ENCODE measurements around the gene DOC2B.

The DOC2B gene

DNA sequence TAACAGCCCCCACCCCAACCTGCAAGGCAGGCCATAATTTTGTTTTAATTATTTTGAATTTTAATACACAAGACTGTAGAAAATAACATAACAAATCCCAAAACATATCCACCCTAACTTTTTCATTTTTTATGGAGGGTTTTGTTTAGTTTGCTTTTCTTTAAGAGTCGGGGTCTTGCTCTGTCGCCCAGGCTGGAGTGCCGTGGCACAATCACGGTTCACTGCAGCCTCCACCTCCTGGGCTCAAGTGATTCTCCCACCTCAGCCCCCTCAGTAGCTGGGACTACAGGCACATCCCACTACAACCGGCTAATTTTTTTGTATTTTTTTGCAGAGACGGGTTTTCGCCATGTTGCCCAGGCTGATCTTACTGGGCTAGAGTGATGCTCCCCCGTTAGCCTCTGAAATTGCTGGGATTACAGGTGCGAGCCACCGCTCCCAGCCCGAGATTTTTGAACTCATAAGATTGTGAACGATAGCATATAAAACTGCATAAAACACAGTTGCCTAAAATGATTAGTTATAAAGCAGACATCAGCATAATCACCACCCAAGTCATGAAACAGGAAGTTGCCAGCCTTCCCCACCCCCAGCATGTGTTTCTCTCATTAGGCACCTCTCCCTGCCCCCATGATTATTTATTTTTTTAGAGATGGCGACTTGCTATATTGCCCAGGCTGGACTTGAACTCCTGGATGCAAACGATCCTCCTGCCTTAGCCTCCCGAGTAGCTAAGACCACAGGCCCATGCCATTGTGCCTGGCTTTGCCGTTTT, 13.6 kb upstream of the DOC2B start:
- no peaks in the 10 kb centered on the region for H4K20me1 ChIP-seq
- 0 out of 22 replicates have a peak overlapping the region, but pooled peaks of 2 of the 11 experiments have one; percentile 4 to 18 for H3K9ac ChIP-seq
- peak overlapping the region in 2 of 11 experiments; percentile 5 to 48; a peak in 3 of 22 replicates for H3K27ac ChIP-seq
- no peaks in the 10 kb centered on the region for H3K27me3 ChIP-seq
- H3K4me3 ChIP-seq: no peak overlapping the region
- no peaks in the 10 kb centered on the region for H3K36me3 ChIP-seq
- H3K4me2 ChIP-seq: peak overlapping the region; percentile 0 to 74 (median 28); a peak in 15 of 22 replicates
- no peak for TF ChIP-seq Cebpa-rat (IDR thresholded peaks at IDR 0.05)
- peaks cover 6 to 20% (median 15%) of the 10 kb centered on the region in 10 experiments; a peak in 19 of 20 replicates for H3K4me1 ChIP-seq
- peaks cover 10 to 28% (median 23%) of the 10 kb centered on the region in 11 experiments for H3K9me3 ChIP-seq (replicated peaks in 1 of 11)

GRCh38 chr17:193841-194806, 12.7 kb upstream of the DOC2B start:
- peak overlapping the region in 4 of 11 experiments; percentile 47 to 74 (median 72); a peak in 7 of 22 replicates for H3K4me2 ChIP-seq
- H3K36me3 ChIP-seq: no peaks in the 10 kb centered on the region
- peaks cover 10 to 28% (median 23%) of the 10 kb centered on the region in 11 experiments for H3K9me3 ChIP-seq (replicated peaks in 1 of 11)
- no peaks in the 10 kb centered on the region for H4K20me1 ChIP-seq
- no peaks in the 10 kb centered on the region for H3K27me3 ChIP-seq
- TF ChIP-seq Cebpa-rat (IDR thresholded peaks at IDR 0.05): no peak
- peaks cover 6 to 20% (median 13%) of the 10 kb centered on the region in 10 experiments; a peak in 19 of 20 replicates for H3K4me1 ChIP-seq
- H3K27ac ChIP-seq: 0 out of 22 replicates have a peak overlapping the region, but pooled peaks of 1 of the 11 experiments have one; percentile 5
- H3K4me3 ChIP-seq: no peak overlapping the region
- H3K9ac ChIP-seq: 0 out of 22 replicates have a peak overlapping the region, but pooled peaks of 1 of the 11 experiments have one; percentile 4

GRCh38 chr17:193426-193810, 12.0 kb upstream of the DOC2B start:
- no peaks in the 10 kb centered on the region for H4K20me1 ChIP-seq
- H3K27ac ChIP-seq: no peak overlapping the region
- no peaks in the 10 kb centered on the region for H3K36me3 ChIP-seq
- no peaks in the 10 kb centered on the region for H3K27me3 ChIP-seq
- no peak overlapping the region for H3K4me2 ChIP-seq
- H3K4me1 ChIP-seq: peaks cover 6 to 20% (median 9%) of the 10 kb centered on the region in 10 experiments; a peak in 19 of 20 replicates
- H3K9me3 ChIP-seq (replicated peaks in 1 of 11): peaks cover 9 to 24% (median 20%) of the 10 kb centered on the region in 11 experiments
- no peak for TF ChIP-seq Cebpa-rat (IDR thresholded peaks at IDR 0.05)
- no peak overlapping the region for H3K9ac ChIP-seq
- no peak overlapping the region for H3K4me3 ChIP-seq

DNA sequence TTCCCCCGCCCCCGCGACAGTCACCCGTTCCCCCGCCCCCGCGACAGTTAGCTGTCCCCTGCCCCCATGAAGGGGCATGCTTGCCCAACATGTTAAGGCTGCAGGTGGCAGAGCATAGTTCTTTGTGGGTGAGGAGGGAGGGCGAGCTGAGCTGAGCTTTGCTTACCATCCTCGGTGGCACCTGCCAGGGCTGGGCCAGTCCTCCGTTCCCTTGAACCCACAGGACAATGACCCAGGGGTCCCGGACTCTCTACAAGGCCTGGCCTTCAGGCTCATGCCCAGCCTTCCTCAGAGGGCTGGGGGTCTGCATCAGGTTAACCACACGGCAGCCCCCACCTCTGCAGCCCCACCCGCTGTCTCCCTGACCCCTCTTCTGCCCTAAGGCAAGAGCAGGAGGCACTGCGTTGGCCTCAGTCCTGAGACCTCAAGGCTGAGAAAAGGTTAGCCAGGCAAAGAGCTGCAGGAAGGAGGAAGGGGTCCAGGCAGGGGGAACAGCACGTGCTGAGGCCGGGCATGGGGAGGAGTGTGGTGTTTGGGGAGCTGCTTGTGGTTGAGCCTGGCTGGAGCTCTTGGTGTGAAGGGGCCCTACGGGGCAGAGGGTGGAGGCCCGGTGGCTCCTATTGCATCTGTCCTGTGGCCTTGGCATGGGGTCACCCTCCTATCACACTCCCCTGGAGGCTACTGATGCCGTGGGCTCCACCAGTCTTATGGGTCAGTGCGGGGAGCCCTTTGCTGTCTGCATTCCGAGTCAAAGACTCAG, 11.4 kb upstream of the DOC2B start:
- no peak for TF ChIP-seq Cebpa-rat (IDR thresholded peaks at IDR 0.05)
- H3K4me2 ChIP-seq: no peak overlapping the region
- no peaks in the 10 kb centered on the region for H3K27me3 ChIP-seq
- no peak overlapping the region for H3K4me3 ChIP-seq
- H3K27ac ChIP-seq: no peak overlapping the region
- peaks cover 6 to 20% (median 9%) of the 10 kb centered on the region in 10 experiments; a peak in 19 of 20 replicates for H3K4me1 ChIP-seq
- H3K36me3 ChIP-seq: no peaks in the 10 kb centered on the region
- no peaks in the 10 kb centered on the region for H4K20me1 ChIP-seq
- H3K9ac ChIP-seq: no peak overlapping the region
- peaks cover 3 to 19% (median 15%) of the 10 kb centered on the region in 11 experiments; a peak in 21 of 22 replicates for H3K9me3 ChIP-seq (replicated peaks in 1 of 11)

DNA sequence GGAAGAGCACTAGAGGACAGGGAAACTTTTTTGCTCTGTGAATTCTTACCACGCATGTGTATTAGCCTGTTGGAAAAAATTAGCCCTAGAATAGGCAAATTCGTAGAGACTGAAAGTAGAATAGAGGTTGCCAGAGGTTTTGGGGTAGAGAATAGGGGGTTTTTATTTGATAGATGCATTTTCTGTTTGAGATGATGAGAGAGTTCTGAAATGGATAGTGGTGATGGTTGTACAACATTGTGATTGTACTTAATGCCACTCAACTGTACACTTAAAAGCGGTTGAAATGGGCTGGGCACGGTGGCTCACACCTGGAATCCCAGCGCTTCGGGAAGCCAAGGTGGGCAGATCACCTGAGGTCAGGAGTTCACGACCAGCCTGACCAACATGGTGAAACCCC, 8.0 kb upstream of the DOC2B start:
- no peak overlapping the region for H3K4me2 ChIP-seq
- no peak overlapping the region for H3K27ac ChIP-seq

GRCh38 chr17:187130-187529, 5.7 kb upstream of the DOC2B start:
- H3K4me1 ChIP-seq: no peaks in the 10 kb centered on the region
- no peak overlapping the region for H3K27ac ChIP-seq
- no peak overlapping the region for H3K4me3 ChIP-seq
- no peaks in the 10 kb centered on the region for H3K27me3 ChIP-seq
- peaks cover 0 to 3% (median 0%) of the 10 kb centered on the region in 11 experiments; a peak in 3 of 22 replicates for H3K9me3 ChIP-seq (replicated peaks in 1 of 11)
- TF ChIP-seq Cebpa-rat (IDR thresholded peaks at IDR 0.05): no peak
- no peak overlapping the region for H3K9ac ChIP-seq
- no peaks in the 10 kb centered on the region for H3K36me3 ChIP-seq
- H4K20me1 ChIP-seq: no peaks in the 10 kb centered on the region
- H3K4me2 ChIP-seq: no peak overlapping the region

More for the DNA sequence above, 8.0 kb upstream of the DOC2B start:
- no peak overlapping the region for H3K9ac ChIP-seq
- no peak for TF ChIP-seq Cebpa-rat (IDR thresholded peaks at IDR 0.05)
- H3K27me3 ChIP-seq: no peaks in the 10 kb centered on the region
- H3K4me3 ChIP-seq: no peak overlapping the region
- peaks cover 0 to 3% (median 0%) of the 10 kb centered on the region in 10 experiments; a peak in 6 of 20 replicates for H3K4me1 ChIP-seq
- H4K20me1 ChIP-seq: no peaks in the 10 kb centered on the region
- no peaks in the 10 kb centered on the region for H3K36me3 ChIP-seq
- H3K9me3 ChIP-seq (replicated peaks in 1 of 11): peaks cover 0 to 14% (median 10%) of the 10 kb centered on the region in 11 experiments; a peak in 15 of 22 replicates

DNA sequence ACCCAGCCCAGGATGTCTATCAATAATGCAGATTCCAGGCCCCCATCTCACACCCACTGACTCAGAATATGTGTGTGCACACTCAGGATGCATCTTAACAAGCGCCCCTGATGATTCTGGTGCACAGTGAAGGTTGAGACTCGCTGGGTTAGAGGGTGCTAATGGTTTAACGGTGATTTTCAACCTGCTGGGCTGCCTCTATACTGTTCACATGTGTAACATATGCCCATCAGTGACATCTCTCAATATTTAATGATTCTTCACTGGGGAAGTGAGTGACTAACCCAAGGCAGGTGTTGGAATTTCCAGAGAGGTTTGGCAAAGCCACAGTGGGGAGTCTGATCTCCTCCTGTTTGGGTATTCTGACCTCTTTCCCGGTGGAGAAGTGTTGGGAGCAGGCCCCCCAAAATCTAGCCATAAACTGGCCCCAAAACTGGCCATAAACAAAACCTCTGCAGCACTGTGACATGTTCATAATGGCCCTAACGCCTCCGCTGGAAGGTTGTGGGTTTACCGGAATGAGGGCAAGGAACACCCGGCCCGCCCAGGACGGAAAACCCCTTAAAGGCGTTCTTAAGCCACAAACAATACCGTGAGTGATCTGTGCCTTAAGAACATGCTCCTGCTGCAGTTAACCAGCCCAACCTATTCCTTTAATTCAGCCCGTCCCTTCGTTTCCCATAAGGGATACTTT, 4.1 kb upstream of the DOC2B start:
- H3K4me2 ChIP-seq: no peak overlapping the region
- peaks cover 0 to 7% (median 0%) of the 10 kb centered on the region in 11 experiments; a peak in 8 of 22 replicates for H3K27me3 ChIP-seq
- H3K4me1 ChIP-seq: no peaks in the 10 kb centered on the region
- no peak overlapping the region for H3K4me3 ChIP-seq
- H3K9ac ChIP-seq: no peak overlapping the region
- H4K20me1 ChIP-seq: no peaks in the 10 kb centered on the region; a peak in 1 of 22 replicates
- no peaks in the 10 kb centered on the region for H3K36me3 ChIP-seq
- H3K9me3 ChIP-seq (replicated peaks in 1 of 11): no peaks in the 10 kb centered on the region
- no peak overlapping the region for H3K27ac ChIP-seq
- TF ChIP-seq Cebpa-rat (IDR thresholded peaks at IDR 0.05): no peak

DNA sequence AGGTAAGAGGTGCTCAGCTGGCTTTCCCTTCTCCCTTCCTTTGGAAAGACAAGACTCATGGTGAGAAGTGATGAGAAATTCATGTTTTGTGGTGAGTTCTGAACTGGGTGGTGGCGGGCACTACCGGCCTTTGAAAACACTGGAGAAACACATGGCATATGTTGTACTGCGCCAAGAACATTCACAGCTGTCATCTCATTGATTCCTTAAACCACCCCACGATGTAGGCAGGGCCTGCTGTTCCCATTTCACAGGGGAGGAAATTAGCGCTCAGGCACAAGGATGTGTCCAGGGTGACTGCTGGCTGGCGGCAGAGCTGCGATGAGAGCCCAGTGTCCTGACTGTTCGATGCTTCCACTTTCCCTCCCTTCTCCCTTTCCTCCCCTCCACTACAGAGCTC, 1.6 kb upstream of the DOC2B start:
- no peak overlapping the region for H3K4me3 ChIP-seq
- H3K36me3 ChIP-seq: no peaks in the 10 kb centered on the region
- H3K9me3 ChIP-seq (replicated peaks in 1 of 11): no peaks in the 10 kb centered on the region
- no peak overlapping the region for H3K4me2 ChIP-seq
- H4K20me1 ChIP-seq: no peaks in the 10 kb centered on the region; a peak in 1 of 22 replicates
- no peaks in the 10 kb centered on the region for H3K4me1 ChIP-seq
- no peak overlapping the region for H3K27ac ChIP-seq
- peaks cover 0 to 13% (median 0%) of the 10 kb centered on the region in 11 experiments; a peak in 8 of 22 replicates for H3K27me3 ChIP-seq
- H3K9ac ChIP-seq: no peak overlapping the region
- TF ChIP-seq Cebpa-rat (IDR thresholded peaks at IDR 0.05): no peak
